ENCODE data around the gene NUP85. TPM values are rescaled to one million over a fixed set of nuclear protein-coding genes. Genes with fewer than 3 reads are reported as not detected.
"Not testable (repeated sequence)": the region's sequence is repeated elsewhere in the genome, so short reads cannot be mapped to it uniquely, and the experiment has no call there.

NUP85 gene
- total and polyA plus RNA-seq, 2 of the 4 experiments (the other 2 are of a cell fraction): 29.4 to 54.4 TPM

DNA sequence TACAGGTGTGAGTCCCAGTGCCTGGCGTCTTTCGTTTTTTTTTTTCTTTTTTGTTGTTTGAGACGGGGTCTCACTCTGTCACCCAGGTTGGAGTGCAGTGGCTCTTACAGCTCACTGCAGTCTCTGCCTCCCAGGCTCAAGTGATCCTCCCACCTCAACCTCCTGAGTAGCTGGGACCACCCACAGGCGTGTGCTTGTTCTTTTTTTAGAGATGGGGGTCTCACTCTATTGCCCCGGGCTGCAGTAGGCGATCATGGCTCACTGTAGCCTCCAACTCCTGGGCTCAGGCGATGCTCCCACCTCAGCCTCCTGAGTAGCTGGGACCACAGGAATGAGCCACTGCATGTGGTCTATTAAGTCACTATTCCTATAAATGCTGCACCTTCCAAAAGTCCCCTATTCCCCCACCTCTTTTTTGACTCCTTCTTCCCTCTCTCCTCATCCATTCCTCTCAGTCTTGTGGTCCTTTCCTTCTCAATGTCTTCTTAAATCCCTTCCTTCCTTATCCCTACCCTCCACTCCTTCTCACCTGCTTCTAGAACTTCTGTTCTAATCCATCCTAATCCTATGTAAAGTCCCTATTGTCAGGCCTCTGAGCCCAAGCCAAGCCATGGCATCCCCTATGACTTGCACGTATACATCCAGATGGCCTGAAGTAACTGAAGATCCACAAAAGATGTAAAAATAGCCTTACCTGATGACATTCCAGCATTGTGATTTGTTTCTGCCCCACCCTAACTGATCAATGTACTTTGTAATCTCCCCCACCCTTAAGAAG, 46.7 kb downstream of the NUP85 start (continued):
- no peak for TF ChIP-seq SMC3 (IDR thresholded peaks at IDR 0.05; ENCODE audit: low read depth, low read length)

DNA sequence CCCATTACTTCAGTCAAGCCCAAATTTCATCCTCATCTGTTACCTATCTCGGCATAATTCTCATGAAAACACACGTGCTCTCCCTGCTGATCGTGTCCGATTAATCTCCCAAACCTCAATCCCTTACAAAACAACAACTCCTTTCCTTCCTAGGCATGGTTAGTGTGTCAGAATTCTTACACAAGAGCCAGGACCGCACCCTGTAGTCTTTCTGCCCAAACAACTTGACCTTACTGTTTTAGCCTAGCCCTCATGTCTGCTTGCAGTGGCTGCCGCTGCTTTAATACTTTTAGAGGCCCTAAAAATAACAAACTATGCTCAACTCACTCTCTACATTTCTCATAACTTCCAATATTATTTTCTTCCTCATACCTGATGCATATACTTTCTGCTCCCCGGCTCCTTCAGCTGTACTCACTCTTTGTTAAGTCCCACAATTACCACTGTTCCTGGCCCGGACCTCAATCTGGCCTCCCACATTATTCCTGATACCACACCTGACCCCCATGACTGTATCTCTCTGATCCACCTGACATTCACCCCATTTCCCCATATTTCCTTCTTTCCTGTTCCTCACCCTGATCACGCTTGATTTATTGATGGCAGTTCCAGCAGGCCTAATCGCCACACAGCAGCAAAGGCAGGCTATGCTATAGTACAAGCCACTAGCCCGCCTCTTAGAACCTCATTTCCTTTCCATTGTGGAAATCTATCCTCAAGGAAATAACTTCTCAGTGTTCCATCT, 50.6 kb downstream of the NUP85 start:
- H2AFZ ChIP-seq (replicated peaks; ENCODE audit: low read length, poor library complexity); intact Hi-C loops (cut with micrococcal nuclease); H2BK120ac ChIP-seq (ENCODE audit: low read depth, low read length); BruUV-seq (replicated peaks); dilution Hi-C loops (cut with HindIII; ENCODE audit: low sequenced_read_pairs, unreplicated experiment); H3K4ac ChIP-seq (ENCODE audit: low read depth, low read length); H4K5ac ChIP-seq (ENCODE audit: low read depth, low read length); H2BK20ac ChIP-seq (ENCODE audit: low read depth, low read length); H3K4me1 ChIP-seq (ENCODE audit: control insufficient read depth, insufficient read depth, low read length); POLR2A ChIA-PET (ENCODE audit: unreplicated experiment); H2AK9ac ChIP-seq (replicated peaks; ENCODE audit: low read depth, low read length, poor library complexity); H4K91ac ChIP-seq (ENCODE audit: insufficient read depth, low read depth, low read length); H2AK5ac ChIP-seq (ENCODE audit: low read depth, low read length); CTCF ChIA-PET; H4K8ac ChIP-seq (ENCODE audit: low read depth in 2 of 2, low read length in 2 of 2); DNase-seq; H3K4me3 ChIP-seq (ENCODE audit: insufficient read depth, low read depth, low read length); H2BK5ac ChIP-seq (ENCODE audit: low read depth, low read length, poor library complexity, severe bottlenecking); H3K4me2 ChIP-seq (ENCODE audit: low read depth, low read length); H3K9me3 ChIP-seq (ENCODE audit: control insufficient read depth, insufficient read depth, low read length); H2BK15ac ChIP-seq (ENCODE audit: low read depth, low read length); H3K56ac ChIP-seq (ENCODE audit: extremely low read depth, insufficient read depth, low read length); H3K23ac ChIP-seq (ENCODE audit: low read depth, low read length); H3K18ac ChIP-seq (ENCODE audit: low read depth, low read length); in situ Hi-C loops (cut with MboI; ENCODE audit: low sequenced_read_pairs); H3K27ac ChIP-seq (ENCODE audit: insufficient read depth, low read length); H3K9ac ChIP-seq (ENCODE audit: low read depth, low read length); H3K14ac ChIP-seq (replicated peaks; ENCODE audit: low read depth, low read length); H3K36me3 ChIP-seq (ENCODE audit: control insufficient read depth, insufficient read depth, low read length); H3K27me3 ChIP-seq (ENCODE audit: control insufficient read depth, insufficient read depth, low read length); ATAC-seq (ENCODE audit: low read depth): not testable (repeated sequence)
- WGBS, 2 experiments (ENCODE audit: extremely low coverage in 2 of 2, insufficient read length in 1 of 2): 100% methylated on average over 3 of the region's 11 CpGs; no CpG with 5 or more reads in 1 of the 2 experiments
- H4K20me1 ChIP-seq (ENCODE audit: insufficient read depth, low read length): peaks cover 36% of the 10 kb centered on the region
- H3K9me1 ChIP-seq (ENCODE audit: insufficient read depth, low read length): peaks cover 10% of the 10 kb centered on the region
- H3K79me1 ChIP-seq (ENCODE audit: low read depth in 1 of 2, low read length in 2 of 2): peaks cover 17 to 45% of the 10 kb centered on the region in 2 experiments

DNA sequence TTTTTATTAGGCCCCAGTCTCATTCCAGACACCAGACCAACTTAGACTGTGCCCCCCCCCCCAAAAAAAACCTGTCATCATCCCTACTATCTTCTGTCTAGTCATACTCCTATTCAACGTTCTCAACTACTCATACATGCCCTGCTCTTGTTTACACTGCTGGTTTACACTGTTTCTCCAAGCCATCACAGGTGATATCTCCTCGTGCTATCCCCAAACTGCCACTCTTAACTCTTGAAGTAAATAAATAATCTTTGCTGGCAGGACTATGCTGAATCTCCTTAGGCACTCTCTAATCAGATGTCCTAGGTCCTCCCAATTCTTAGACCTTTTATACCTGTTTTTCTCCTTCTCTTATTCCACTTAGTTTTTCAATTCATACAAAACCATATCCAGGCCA, 51.7 kb downstream of the NUP85 start:
- H4K91ac ChIP-seq (ENCODE audit: insufficient read depth, low read depth, low read length); in situ Hi-C loops (cut with MboI; ENCODE audit: low sequenced_read_pairs); H3K4ac ChIP-seq (ENCODE audit: low read depth, low read length); H3K4me1 ChIP-seq (ENCODE audit: control insufficient read depth, insufficient read depth, low read length); H2BK20ac ChIP-seq (ENCODE audit: low read depth, low read length); H3K23ac ChIP-seq (ENCODE audit: low read depth, low read length); H3K36me3 ChIP-seq (ENCODE audit: control insufficient read depth, insufficient read depth, low read length); ATAC-seq (ENCODE audit: low read depth); H3K14ac ChIP-seq (replicated peaks; ENCODE audit: low read depth, low read length); H2AK5ac ChIP-seq (ENCODE audit: low read depth, low read length); H3K18ac ChIP-seq (ENCODE audit: low read depth, low read length); H2BK120ac ChIP-seq (ENCODE audit: low read depth, low read length); H3K9me1 ChIP-seq (ENCODE audit: insufficient read depth, low read length); H2AFZ ChIP-seq (replicated peaks; ENCODE audit: low read length, poor library complexity); H3K27me3 ChIP-seq (ENCODE audit: control insufficient read depth, insufficient read depth, low read length); H3K27ac ChIP-seq (ENCODE audit: insufficient read depth, low read length); H3K4me3 ChIP-seq (ENCODE audit: insufficient read depth, low read depth, low read length); intact Hi-C loops (cut with micrococcal nuclease); H2BK15ac ChIP-seq (ENCODE audit: low read depth, low read length); dilution Hi-C loops (cut with HindIII; ENCODE audit: low sequenced_read_pairs, unreplicated experiment); H3K9me3 ChIP-seq (ENCODE audit: control insufficient read depth, insufficient read depth, low read length); DNase-seq; H4K8ac ChIP-seq (ENCODE audit: low read depth in 2 of 2, low read length in 2 of 2); H2AK9ac ChIP-seq (replicated peaks; ENCODE audit: low read depth, low read length, poor library complexity); H3K9ac ChIP-seq (ENCODE audit: low read depth, low read length); BruUV-seq (replicated peaks); H4K5ac ChIP-seq (ENCODE audit: low read depth, low read length); POLR2A ChIA-PET (ENCODE audit: unreplicated experiment); H3K56ac ChIP-seq (ENCODE audit: extremely low read depth, insufficient read depth, low read length); H2BK5ac ChIP-seq (ENCODE audit: low read depth, low read length, poor library complexity, severe bottlenecking); CTCF ChIA-PET; H3K4me2 ChIP-seq (ENCODE audit: low read depth, low read length): not testable (repeated sequence)
- Histone ChIP-seq H3K79me1 (ENCODE audit: low read depth in 1 of 2, low read length in 2 of 2) (peaks cover 21 to 39% of the 10 kb centered on the region in 2 experiments), H4K20me1 (ENCODE audit: insufficient read depth, low read length) (peaks cover 30% of the 10 kb centered on the region)
- 13% methylated on average over 1 of the region's 2 CpGs; no CpG with 5 or more reads in 1 of the 2 experiments for WGBS, 2 experiments (ENCODE audit: extremely low coverage in 2 of 2, insufficient read length in 1 of 2)
